GM18505 (cell line): ENCODE measurements around the gene ELMO1.

Experiments used
- ATAC-seq: cut with Tn5 transposase; IDR thresholded peaks from one replicate; pipeline ENCODE4 v1.9.1; 2021; ENCODE audit not compliant: unreplicated experiment
- POLR2A ChIP-seq: IDR thresholded peaks from 4 replicates; pipeline ENCODE4 v1.6.1; 2011; ENCODE audit warnings: borderline replicate concordance; ENCODE audit not compliant: insufficient read depth, insufficient read length; ENCODE audit errors: extremely low read depth

Gene ELMO1

GRCh38 chr7:37318541-37318940, 130.1 kb downstream of the ELMO1 start:
- ATAC-seq = no peak
- no peak for TF ChIP-seq POLR2A

GRCh38 chr7:37315772-37316715, 132.6 kb downstream of the ELMO1 start:
- no peak for ATAC-seq
- TF ChIP-seq POLR2A = no peak

GRCh38 chr7:37312608-37313007, 136.1 kb downstream of the ELMO1 start:
- TF ChIP-seq POLR2A = no peak
- no peak for ATAC-seq

- ATAC-seq = peak; percentile 48
- no peak for TF ChIP-seq POLR2A
These were observed 137.3 kb downstream of the ELMO1 start for GRCh38 chr7:37311355-37311754.

- no peak for TF ChIP-seq POLR2A
- no peak for ATAC-seq
These were observed 138.2 kb downstream of the ELMO1 start for GRCh38 chr7:37310327-37311080.

- ATAC-seq = no peak
These were observed 139.2 kb downstream of the ELMO1 start for GRCh38 chr7:37309493-37309892.

GRCh38 chr7:37304921-37305320, 143.7 kb downstream of the ELMO1 start:
- TF ChIP-seq POLR2A = no peak
- no peak for ATAC-seq

More at GRCh38 chr7:37309493-37309892, 139.2 kb downstream of the ELMO1 start:
- TF ChIP-seq POLR2A = no peak

GRCh38 chr7:37297546-37297945, 151.1 kb downstream of the ELMO1 start:
- no peak for ATAC-seq
- no peak for TF ChIP-seq POLR2A

- no peak for TF ChIP-seq POLR2A
- ATAC-seq = no peak
These were observed 153.3 kb downstream of the ELMO1 start for GRCh38 chr7:37295401-37295800.

- TF ChIP-seq POLR2A = no peak
- no peak for ATAC-seq
These were observed 157.9 kb downstream of the ELMO1 start for GRCh38 chr7:37290731-37291130.

- no peak for ATAC-seq
- no peak for TF ChIP-seq POLR2A
These were observed 158.9 kb downstream of the ELMO1 start for GRCh38 chr7:37289781-37290180.

GRCh38 chr7:37289367-37289766, 159.3 kb downstream of the ELMO1 start:
- no peak for ATAC-seq
- no peak for TF ChIP-seq POLR2A

- peak; percentile 46 for ATAC-seq
- no peak for TF ChIP-seq POLR2A
These were observed 161.4 kb downstream of the ELMO1 start for GRCh38 chr7:37287131-37287855.
